ENCODE data around the gene DGCR2. TPM values are rescaled to one million over a fixed set of nuclear protein-coding genes. Genes with fewer than 3 reads are reported as not detected.
"Not testable (repeated sequence)": the region's sequence is repeated elsewhere in the genome, so short reads cannot be mapped to it uniquely, and the experiment has no call there.

The DGCR2 gene
- total RNA-seq, 1 experiment from 2014 or later, result 62.2 TPM

GRCh38 chr22:18992543-18993198 lies 129.5 kb downstream of the DGCR2 start:
- Histone ChIP-seq H3K27me3 (replicated peaks) (peaks cover 21% of the 10 kb centered on the region), H3K9me3 (replicated peaks) (no peaks in the 10 kb centered on the region), H3K27ac (no peak overlapping the region), H3K4me1 (replicated peaks) (no peaks in the 10 kb centered on the region; the same call in 1 of the 2 replicates), H3K4me3 (no peak overlapping the region), H3K36me3 (no peaks in the 10 kb centered on the region)
- no peak for DNase-seq (ENCODE audit: low read depth in 1 of 2, low spot score in 2 of 2)

DNA sequence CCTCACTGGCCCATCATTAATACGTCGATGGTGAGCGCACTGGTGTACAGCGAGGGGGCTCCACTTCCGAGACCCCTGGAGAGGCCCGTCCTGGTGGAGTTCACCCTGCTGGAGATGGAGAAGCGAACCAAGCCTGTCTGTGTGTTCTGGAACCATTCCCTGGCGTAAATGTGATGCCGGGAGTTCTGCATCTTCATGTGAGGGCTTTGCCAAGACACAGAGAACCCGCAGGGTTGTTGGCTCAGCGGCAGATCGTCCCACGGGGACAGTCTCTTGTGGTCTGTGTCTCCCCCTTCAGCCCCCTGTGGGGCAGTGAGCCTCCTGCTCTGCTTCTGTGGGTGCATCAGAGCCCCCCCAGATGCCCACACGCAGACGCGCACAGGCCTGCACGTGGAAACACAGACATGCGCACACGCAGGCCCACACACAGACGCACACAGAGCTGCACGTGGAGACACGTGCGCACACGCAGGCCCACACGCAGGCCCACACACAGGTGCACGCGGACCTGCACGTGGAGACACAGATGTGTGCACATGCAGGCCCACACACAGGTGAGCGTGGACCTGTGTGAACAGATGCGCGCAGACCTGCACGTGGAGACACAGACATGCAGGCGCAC lies 130.3 kb downstream of the DGCR2 start:
- Histone ChIP-seq H3K9me3 (replicated peaks) (no peaks in the 10 kb centered on the region), H3K4me3 (no peak overlapping the region), H3K4me1 (replicated peaks) (no peaks in the 10 kb centered on the region; the same call in 1 of the 2 replicates), H3K36me3 (no peaks in the 10 kb centered on the region), H3K27ac (no peak overlapping the region), H3K27me3 (replicated peaks) (peaks cover 20% of the 10 kb centered on the region)
- peak in 1 of 2 experiments; percentile 26 for DNase-seq (ENCODE audit: low read depth in 1 of 2, low spot score in 2 of 2)

- Histone ChIP-seq H3K9me3 (replicated peaks) (no peaks in the 10 kb centered on the region), H3K4me3 (no peak overlapping the region), H3K4me1 (replicated peaks) (no peaks in the 10 kb centered on the region; the same call in 1 of the 2 replicates), H3K27ac (no peak overlapping the region), H3K27me3 (replicated peaks) (peaks cover 16% of the 10 kb centered on the region), H3K36me3 (no peaks in the 10 kb centered on the region)
- no peak for DNase-seq (ENCODE audit: low read depth in 1 of 2, low spot score in 2 of 2)
Observed at GRCh38 chr22:18991138-18991432, 131.1 kb downstream of the DGCR2 start.

GRCh38 chr22:18990355-18991137 lies 131.7 kb downstream of the DGCR2 start:
- Histone ChIP-seq H3K4me1 (replicated peaks) (no peaks in the 10 kb centered on the region; the same call in 1 of the 2 replicates), H3K27me3 (replicated peaks) (peaks cover 16% of the 10 kb centered on the region), H3K36me3 (no peaks in the 10 kb centered on the region), H3K9me3 (replicated peaks) (no peaks in the 10 kb centered on the region), H3K27ac (no peak overlapping the region), H3K4me3 (no peak overlapping the region)
- DNase-seq (ENCODE audit: low read depth in 1 of 2, low spot score in 2 of 2), result no peak

DNA sequence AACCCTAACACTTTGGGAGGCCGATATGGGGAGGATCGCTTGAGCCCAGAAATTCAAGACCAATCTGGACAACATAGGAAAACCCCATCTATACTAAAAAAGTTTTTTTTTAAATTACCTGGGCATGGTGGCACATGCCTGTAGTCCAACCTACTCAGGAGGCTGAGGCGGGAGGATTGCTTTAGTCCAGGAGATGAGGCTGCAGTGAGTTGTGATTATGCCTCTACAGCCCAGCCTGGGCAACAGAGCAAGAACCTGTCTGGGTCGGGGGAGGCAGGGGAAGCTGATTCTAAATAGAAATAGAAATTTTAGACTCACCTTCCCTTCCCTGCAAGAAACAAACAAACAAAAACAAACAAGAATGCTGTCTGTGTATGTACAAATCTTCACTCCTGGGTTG lies 133.3 kb downstream of the DGCR2 start:
- H3K36me3 ChIP-seq, result no peaks in the 10 kb centered on the region
- no peak overlapping the region for H3K4me3 ChIP-seq
- no peaks in the 10 kb centered on the region for H3K9me3 ChIP-seq (replicated peaks)
- H3K27ac ChIP-seq, result no peak overlapping the region
- peaks cover 16% of the 10 kb centered on the region for H3K27me3 ChIP-seq (replicated peaks)
- DNase-seq (ENCODE audit: low read depth in 1 of 2, low spot score in 2 of 2), result no peak
- H3K4me1 ChIP-seq (replicated peaks), result no peaks in the 10 kb centered on the region

DNA sequence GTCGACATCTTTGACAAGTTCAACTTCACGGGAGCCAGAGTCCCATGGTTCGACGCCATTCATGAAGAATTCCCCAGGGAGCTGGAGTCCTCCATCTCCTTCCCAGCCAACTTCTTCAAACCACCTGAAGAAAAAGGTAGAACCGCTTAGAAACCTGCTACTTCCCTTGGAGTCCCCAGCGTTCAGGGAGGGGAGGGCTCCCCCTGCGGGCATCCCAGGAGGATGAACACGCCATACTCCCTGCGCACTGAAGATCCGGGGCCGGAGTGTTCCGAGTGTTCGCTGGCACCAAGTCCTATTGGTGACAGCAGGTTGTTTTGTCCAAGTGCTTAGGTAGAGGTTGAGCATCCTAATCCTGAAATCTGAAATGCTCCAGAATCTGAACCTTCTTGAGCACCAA lies 134.4 kb downstream of the DGCR2 start:
- DNase-seq (ENCODE audit: low read depth in 1 of 2, low spot score in 2 of 2), result no peak
- no peaks in the 10 kb centered on the region for H3K4me1 ChIP-seq (replicated peaks)
- no peak overlapping the region for H3K4me3 ChIP-seq
- H3K9me3 ChIP-seq (replicated peaks), result no peaks in the 10 kb centered on the region
- no peaks in the 10 kb centered on the region for H3K36me3 ChIP-seq
- no peak overlapping the region for H3K27ac ChIP-seq
- peaks cover 13% of the 10 kb centered on the region for H3K27me3 ChIP-seq (replicated peaks)

- peaks cover 11% of the 10 kb centered on the region for H3K27me3 ChIP-seq (replicated peaks)
- not testable (repeated sequence) for H3K27ac ChIP-seq; H3K4me1 ChIP-seq (replicated peaks); H3K4me3 ChIP-seq; H3K36me3 ChIP-seq; H3K9me3 ChIP-seq (replicated peaks); DNase-seq (ENCODE audit: low read depth in 1 of 2, low spot score in 2 of 2)
Observed at GRCh38 chr22:18987114-18987513, 135.1 kb downstream of the DGCR2 start.

Other genes starting within 250 kb of the DGCR2 start
- 0.95 and 1.9 TPM in 2 replicates for gene DGCR6, start 216.1 kb downstream of the DGCR2 start, total RNA-seq (2014; rRNA removed; shearing (Covaris generic))
- gene PRODH, start 186.1 kb downstream of the DGCR2 start, total RNA-seq (2014; rRNA removed; shearing (Covaris generic)), result not detected in 2 replicates
- gene TSSK2, start 8.9 kb upstream of the DGCR2 start, total RNA-seq (2014; rRNA removed; shearing (Covaris generic)), result not detected in 2 replicates
- 7.6 and 21.2 TPM in 2 replicates for gene ESS2, start 22.2 kb upstream of the DGCR2 start, total RNA-seq (2014; rRNA removed; shearing (Covaris generic))
- gene GSC2, start 27.9 kb upstream of the DGCR2 start, total RNA-seq (2014; rRNA removed; shearing (Covaris generic)), result not detected in 2 replicates
- gene SLC25A1, start 56.3 kb upstream of the DGCR2 start, total RNA-seq (2014; rRNA removed; shearing (Covaris generic)), result 118 and 132 TPM in 2 replicates
- 7.3 and 17.1 TPM in 2 replicates for gene CLTCL1, start 169.3 kb upstream of the DGCR2 start, total RNA-seq (2014; rRNA removed; shearing (Covaris generic))

Data from SJSA1 (cell line).